HCT116 (cell line): Measurements from ENCODE around the gene BLNK. TPM values are rescaled to one million over a fixed set of nuclear protein-coding genes. Genes with fewer than 3 reads are reported as not detected.

Source experiments
- ATAC-seq: fragments of 200-7000 bp; cut with Tn5 transposase; 2 replicates; pipeline ENCODE4 v1.9.1; 2020; ENCODE audit warnings: mild to moderate bottlenecking, moderate library complexity
- BruUV-seq: library from RNA; stranded (reverse); fragments of 400-500 nt; replicated peaks from 2 replicates; lab custom pipeline; 2021; lab: Mats Ljungman, UMichigan
- CTCF ChIA-PET: fragments of 300-600 bp; sonication (Branson Sonifier 250); formaldehyde crosslinking; loops from one replicate; lab custom pipeline; 2021; ENCODE audit warnings: antibody characterized with exemption; lab: Charles Lee
- POLR2A ChIA-PET: fragments of 300-600, 350-600 bp; sonication (Branson Sonifier 250); formaldehyde crosslinking; loops from one replicate; lab custom pipeline; 2021; ENCODE audit warnings: antibody characterized with exemption; lab: Charles Lee
- RAD21 ChIA-PET, 2 experiments: fragments of 300-600 bp; sonication (Branson Sonifier 250); formaldehyde crosslinking; loops; one replicate each; lab custom pipeline; 2023; ENCODE audit warnings: low total read pairs in 2 of 2; ENCODE audit not compliant: uncharacterized antibody in 2 of 2, unreplicated experiment in 2 of 2, low non-redundant PET in 1 of 2; lab: Charles Lee
- DNase-seq: peaks from one replicate; pipeline ENCODE4 v3.0.0-alpha.2; 2010; ENCODE audit warnings: low read depth, low spot score
- H2AFZ ChIP-seq: fragments of 200-600 bp; shearing (Covaris generic), sonication (generic); 2 replicates; pipeline ENCODE4 v1.6.1; 2017; ENCODE audit warnings: low read depth, mixed run types, mixed read lengths, antibody characterized with exemption, low read length; ENCODE audit not compliant: poor library complexity, severe bottlenecking
- H3K27ac ChIP-seq: 2 replicates; pipeline ENCODE4 v1.5.1; 2012; ENCODE audit warnings: low read depth, low read length
- H3K27me3 ChIP-seq: fragments of 200-600 bp; sonication (generic); 2 replicates; pipeline ENCODE4 v1.6.1; 2016; ENCODE audit warnings: mixed run types, low read length, mixed read lengths; ENCODE audit not compliant: insufficient read depth
- H3K36me3 ChIP-seq, 2 experiments: fragments of 200-500 bp in 1 of 2; fragments of 200-600 bp in 1 of 2; sonication (Bioruptor generic) in 1 of 2; sonication (generic) in 1 of 2; 2 replicates each; pipeline versions ENCODE4 v1.5.1 to v1.6.1; 2014 to 2016; ENCODE audit warnings: low read length in 2 of 2, inconsistent platforms in 1 of 2, mixed read lengths in 1 of 2, mixed run types in 1 of 2; ENCODE audit not compliant: insufficient read depth in 2 of 2, control insufficient read depth in 1 of 2
- H3K4me1 ChIP-seq, 2 experiments: fragments of 200-600 bp in 1 of 2; sonication (generic) in 1 of 2; 2 replicates each; pipeline versions ENCODE4 v1.5.1 to v1.6.1; 2012 to 2017; ENCODE audit warnings: low read length in 2 of 2, inconsistent platforms in 1 of 2, mild to moderate bottlenecking in 1 of 2, mixed read lengths in 1 of 2, mixed run types in 1 of 2, moderate library complexity in 1 of 2; ENCODE audit not compliant: insufficient read depth in 2 of 2, control insufficient read depth in 1 of 2
- H3K4me2 ChIP-seq: fragments of 200-600 bp; sonication (generic); 2 replicates; pipeline ENCODE4 v1.6.1; 2017; ENCODE audit warnings: mixed run types, low read length, mixed read lengths
- H3K4me3 ChIP-seq, 2 experiments: fragments of 200-600 bp in 1 of 2; sonication (generic) in 1 of 2; replicated peaks in 1 of 2; 2 replicates each; pipeline ENCODE4 v1.5.1; 2011 to 2016; ENCODE audit warnings: low read length in 2 of 2, control low read depth in 1 of 2, low read depth in 1 of 2, mild to moderate bottlenecking in 1 of 2, mixed read lengths in 1 of 2, mixed run types in 1 of 2
- H3K79me2 ChIP-seq: fragments of 200-600 bp; sonication (generic); 2 replicates; pipeline ENCODE4 v1.6.1; 2017; ENCODE audit warnings: mild to moderate bottlenecking, mixed run types, low read length, moderate library complexity, mixed read lengths; ENCODE audit not compliant: insufficient read depth
- H3K9ac ChIP-seq: fragments of 200-600 bp; sonication (generic); 2 replicates; pipeline ENCODE4 v1.6.1; 2016; ENCODE audit warnings: low read length, mixed read lengths
- H3K9me2 ChIP-seq: fragments of 200-600 bp; sonication (generic), shearing (Covaris generic); 2 replicates; pipeline ENCODE4 v1.6.1; 2017; ENCODE audit warnings: mixed run types, mild to moderate bottlenecking, moderate library complexity; ENCODE audit not compliant: insufficient read depth
- H3K9me3 ChIP-seq, 2 experiments: fragments of 200-500 bp in 1 of 2; fragments of 200-600 bp in 1 of 2; sonication (Bioruptor generic) in 1 of 2; sonication (generic) in 1 of 2; 2 replicates each; pipeline ENCODE4 v1.6.1; 2014 to 2017; ENCODE audit warnings: low read length in 2 of 2, mixed read lengths in 2 of 2, inconsistent platforms in 1 of 2, low read depth in 1 of 2, mild to moderate bottlenecking in 1 of 2, mixed run types in 1 of 2, moderate library complexity in 1 of 2; ENCODE audit not compliant: control insufficient read depth in 1 of 2, insufficient read depth in 1 of 2
- H4K20me1 ChIP-seq: fragments of 200-600 bp; sonication (generic), shearing (Covaris generic); 2 replicates; pipeline ENCODE4 v1.6.1; 2017; ENCODE audit warnings: mixed run types, mild to moderate bottlenecking, moderate library complexity; ENCODE audit not compliant: insufficient read depth
- ATF3 ChIP-seq: IDR thresholded peaks from 2 replicates; pipeline ENCODE4 v1.6.1; 2012
- CTCF ChIP-seq, 3 experiments: fragments of 200-600 bp in 1 of 3; sonication (generic) in 1 of 3; IDR thresholded peaks in 2 of 3; conservative IDR thresholded peaks in 1 of 3; 2 replicates each; pipeline ENCODE4 v1.5.1; 2012 to 2017; ENCODE audit warnings: low read depth in 2 of 3, low read length in 2 of 3, antibody characterized with exemption in 1 of 3, borderline replicate concordance in 1 of 3, control low read depth in 1 of 3, mild to moderate bottlenecking in 1 of 3, mixed read lengths in 1 of 3, mixed run types in 1 of 3, moderate library complexity in 1 of 3; ENCODE audit not compliant: insufficient read depth in 1 of 3
- EZH2 ChIP-seq: fragments of 200-600 bp; sonication (generic); IDR thresholded peaks from 2 replicates; pipeline ENCODE4 v1.6.1; 2017; ENCODE audit warnings: antibody characterized with exemption, mixed run types
- EZH2phosphoT487 ChIP-seq: fragments of 200-600 bp; IDR thresholded peaks from 2 replicates; pipeline ENCODE4 v1.6.1; 2018; ENCODE audit warnings: antibody characterized with exemption, borderline replicate concordance
- FOSL1 ChIP-seq: IDR thresholded peaks from 2 replicates; pipeline ENCODE4 v1.6.1; 2012; ENCODE audit warnings: low read depth
- JUND ChIP-seq: IDR thresholded peaks from 2 replicates; pipeline ENCODE4 v1.6.1; 2012
- POLR2A ChIP-seq: IDR thresholded peaks from 2 replicates; pipeline ENCODE4 v1.7.0; 2011; ENCODE audit warnings: borderline replicate concordance; ENCODE audit not compliant: insufficient read depth, insufficient read length; ENCODE audit errors: extremely low read depth
- SIN3A ChIP-seq: IDR thresholded peaks from 2 replicates; pipeline ENCODE4 v1.6.1; 2012; ENCODE audit warnings: low read depth
- SP1 ChIP-seq: IDR thresholded peaks from 2 replicates; pipeline ENCODE4 v1.6.1; 2012; ENCODE audit warnings: low read depth
- SRF ChIP-seq: IDR thresholded peaks from 2 replicates; pipeline ENCODE4 v1.6.1; 2012; ENCODE audit warnings: low read depth
- TCF7L2 ChIP-seq: IDR thresholded peaks from 2 replicates; pipeline ENCODE4 v1.7.0; 2011; ENCODE audit warnings: borderline replicate concordance, inconsistent platforms; ENCODE audit not compliant: insufficient read depth, insufficient read length; ENCODE audit errors: extremely low read depth
- YY1 ChIP-seq: IDR thresholded peaks from 2 replicates; pipeline ENCODE4 v1.6.1; 2011; ENCODE audit warnings: low read length, low read depth, moderate library complexity, mild to moderate bottlenecking; ENCODE audit not compliant: insufficient replicate concordance; ENCODE audit errors: extremely low read depth
- ZNF274 ChIP-seq: fragments of 200-500 bp; sonication (Bioruptor generic); IDR thresholded peaks from 2 replicates; pipeline ENCODE4 v1.6.1; 2014; ENCODE audit warnings: mild to moderate bottlenecking, low read depth, low read length, inconsistent platforms
- intact Hi-C: fragments of 100-400 bp; cut with micrococcal nuclease; formaldehyde crosslinking; loops from 2 replicates; pipeline ENCODE4 v1.10.0; 2022
- total RNA-seq: library from RNA; stranded (reverse); gene quantifications from one replicate; pipeline ENCODE4 v1.2.1, GENCODE V29; 2021; ENCODE audit not compliant: unreplicated experiment
- TF ChIP-seq, protein P1 (sequence below): IDR thresholded peaks from 2 replicates; pipeline ENCODE4 v1.6.1; 2012
- TF ChIP-seq, protein P2 (sequence below): IDR thresholded peaks from 2 replicates; pipeline ENCODE4 v1.6.1; 2012; ENCODE audit warnings: low read depth

BLNK gene
- total RNA-seq, 1 experiment from 2014 or later = 0.59 TPM

- no TSS peak for BruUV-seq
- TF ChIP-seq TCF7L2 (no peak), SP1 (no peak), SIN3A (no peak), ATF3 (no peak), YY1 (no peak), ZNF274 (no peak), SRF (no peak), CTCF (IDR thresholded peaks at IDR 0.05 in 2 of 3, conservative IDR thresholded peaks at IDR 0.05 in 1 of 3; ENCODE audit: borderline replicate concordance in 1 of 3, insufficient read depth in 1 of 3, low read depth in 2 of 3, low read length in 2 of 3) (no peak), FOSL1 (no peak), POLR2A (no peak), JUND (no peak), EZH2 (no peak), EZH2phosphoT487 (no peak)
- TF ChIP-seq, protein P1, sequence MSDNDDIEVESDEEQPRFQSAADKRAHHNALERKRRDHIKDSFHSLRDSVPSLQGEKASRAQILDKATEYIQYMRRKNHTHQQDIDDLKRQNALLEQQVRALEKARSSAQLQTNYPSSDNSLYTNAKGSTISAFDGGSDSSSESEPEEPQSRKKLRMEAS = no peak
- TF ChIP-seq, protein P2, sequence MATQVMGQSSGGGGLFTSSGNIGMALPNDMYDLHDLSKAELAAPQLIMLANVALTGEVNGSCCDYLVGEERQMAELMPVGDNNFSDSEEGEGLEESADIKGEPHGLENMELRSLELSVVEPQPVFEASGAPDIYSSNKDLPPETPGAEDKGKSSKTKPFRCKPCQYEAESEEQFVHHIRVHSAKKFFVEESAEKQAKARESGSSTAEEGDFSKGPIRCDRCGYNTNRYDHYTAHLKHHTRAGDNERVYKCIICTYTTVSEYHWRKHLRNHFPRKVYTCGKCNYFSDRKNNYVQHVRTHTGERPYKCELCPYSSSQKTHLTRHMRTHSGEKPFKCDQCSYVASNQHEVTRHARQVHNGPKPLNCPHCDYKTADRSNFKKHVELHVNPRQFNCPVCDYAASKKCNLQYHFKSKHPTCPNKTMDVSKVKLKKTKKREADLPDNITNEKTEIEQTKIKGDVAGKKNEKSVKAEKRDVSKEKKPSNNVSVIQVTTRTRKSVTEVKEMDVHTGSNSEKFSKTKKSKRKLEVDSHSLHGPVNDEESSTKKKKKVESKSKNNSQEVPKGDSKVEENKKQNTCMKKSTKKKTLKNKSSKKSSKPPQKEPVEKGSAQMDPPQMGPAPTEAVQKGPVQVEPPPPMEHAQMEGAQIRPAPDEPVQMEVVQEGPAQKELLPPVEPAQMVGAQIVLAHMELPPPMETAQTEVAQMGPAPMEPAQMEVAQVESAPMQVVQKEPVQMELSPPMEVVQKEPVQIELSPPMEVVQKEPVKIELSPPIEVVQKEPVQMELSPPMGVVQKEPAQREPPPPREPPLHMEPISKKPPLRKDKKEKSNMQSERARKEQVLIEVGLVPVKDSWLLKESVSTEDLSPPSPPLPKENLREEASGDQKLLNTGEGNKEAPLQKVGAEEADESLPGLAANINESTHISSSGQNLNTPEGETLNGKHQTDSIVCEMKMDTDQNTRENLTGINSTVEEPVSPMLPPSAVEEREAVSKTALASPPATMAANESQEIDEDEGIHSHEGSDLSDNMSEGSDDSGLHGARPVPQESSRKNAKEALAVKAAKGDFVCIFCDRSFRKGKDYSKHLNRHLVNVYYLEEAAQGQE = no peak
- TF ChIP-seq, all 23 proteins: peak for 0
- intact Hi-C loops = no loop called here
- H4K20me1 ChIP-seq = no peaks in the 10 kb centered on the region
- ChIA-PET POLR2A (no interaction called here), RAD21 (no interaction called here), CTCF (no interaction called here)
- no peak overlapping the region for H2AFZ ChIP-seq
- H3K9ac ChIP-seq = no peak overlapping the region
- H3K4me1 ChIP-seq = peaks cover 4 to 16% of the 10 kb centered on the region in 2 experiments; a peak in 3 of 4 replicates
- no peak overlapping the region for H3K4me3 ChIP-seq
- H3K79me2 ChIP-seq = no peaks in the 10 kb centered on the region
- H3K27me3 ChIP-seq = no peaks in the 10 kb centered on the region
- ATAC-seq = no peak
- no peak overlapping the region for H3K4me2 ChIP-seq
- no peaks in the 10 kb centered on the region for H3K9me2 ChIP-seq
- H3K36me3 ChIP-seq = no peaks in the 10 kb centered on the region
- H3K9me3 ChIP-seq = no peaks in the 10 kb centered on the region
- no peak for DNase-seq
- no peak overlapping the region for H3K27ac ChIP-seq
These were observed 12.4 kb upstream of the BLNK start for GRCh38 chr10:96283756-96284155.
